Activated T-cell treated with anti-CD3 and anti-CD28 coated beads, Interleukin-2, amount 50 U/mL, for 4 hours (primary cell): ENCODE measurements around the gene TSC2. TPM values are rescaled to one million over a fixed set of nuclear protein-coding genes. Genes with fewer than 3 reads are reported as not detected.

Experiments
- ATAC-seq, 2 donors: fragments of 200-7000 bp; cut with Tn5 transposase; one replicate each; pipeline ENCODE4 v1.10.0; 2021
- DNase-seq: peaks from one replicate; pipeline ENCODE4 v3.0.0-alpha.2; 2020
- H3K27me3 Mint-ChIP-seq: one replicate; pipeline ENCODE4 v1.8.0; 2021; ENCODE audit warnings: low read depth, mixed read lengths
- H3K36me3 Mint-ChIP-seq: one replicate; pipeline ENCODE4 v1.8.0; 2022; ENCODE audit warnings: mixed read lengths; ENCODE audit not compliant: insufficient read depth
- H3K4me1 Mint-ChIP-seq: one replicate; pipeline ENCODE4 v1.8.0; 2021; ENCODE audit warnings: low read depth, mixed read lengths
- H3K4me3 Mint-ChIP-seq: one replicate; pipeline ENCODE4 v1.8.0; 2021; ENCODE audit warnings: mild to moderate bottlenecking, moderate library complexity, mixed read lengths
- H3K9me3 Mint-ChIP-seq: one replicate; pipeline ENCODE4 v1.8.0; 2021; ENCODE audit warnings: mixed read lengths
- total RNA-seq, 3 donors: library from RNA; stranded (reverse); gene quantifications; one replicate each; pipeline ENCODE4 v1.2.1, GENCODE V29; 2021

Gene TSC2
- total RNA-seq: 10 to 100 TPM; 87.6 to 98.0 (median 94.5) TPM

DNA sequence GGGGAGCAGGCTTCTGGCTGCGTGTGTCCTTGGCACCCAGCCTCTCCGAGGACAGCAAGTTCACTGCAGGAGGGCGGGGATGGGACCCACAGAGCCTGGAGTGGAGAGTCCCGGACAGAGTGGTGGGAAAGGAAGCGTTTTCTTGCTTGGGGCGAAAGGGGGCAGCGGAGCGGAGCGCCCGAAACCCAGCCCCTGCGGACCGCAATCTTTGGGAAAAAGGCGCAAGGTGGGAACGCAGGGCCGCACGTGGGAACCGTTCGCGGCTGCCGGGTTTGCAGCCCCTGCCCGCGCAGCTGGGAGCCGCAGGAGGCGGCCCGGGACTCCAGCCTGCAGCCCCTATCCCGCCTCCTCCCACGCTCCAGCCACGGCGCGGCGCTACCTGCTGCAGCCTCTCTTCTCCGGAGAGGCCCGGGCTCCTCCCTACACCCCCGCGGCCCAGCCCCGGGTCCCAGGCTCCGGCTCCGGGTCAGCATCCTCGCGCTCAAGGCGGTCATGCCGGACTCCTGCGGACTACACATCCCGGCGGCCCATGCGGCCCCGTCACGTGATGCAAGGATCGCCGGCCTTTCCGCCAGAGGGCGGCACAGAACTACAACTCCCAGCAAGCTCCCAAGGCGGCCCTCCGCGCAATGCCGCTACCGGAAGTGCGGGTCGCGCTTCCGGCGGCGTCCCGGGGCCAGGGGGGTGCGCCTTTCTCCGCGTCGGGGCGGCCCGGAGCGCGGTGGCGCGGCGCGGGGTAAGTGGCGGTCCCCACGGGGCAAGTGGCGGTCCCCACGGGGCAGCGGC is at the start of gene TSC2, which contains the start of gene NTHL1:
Gene TSC2 (plus strand): TSS at position 656 of the 786 bp plus-strand sequence. CDS start 631 bp downstream, outside the sequence.
Gene NTHL1 (minus strand): TSS at position 505 of the 786 bp plus-strand sequence. CDS start 11 bp downstream, at position 494.
- peaks cover 16% of the 10 kb centered on the region for H3K4me1 Mint-ChIP-seq
- DNase-seq (peak; percentile 89), ATAC-seq (peak; percentile 95 to 97)
- no peaks in the 10 kb centered on the region for H3K9me3 Mint-ChIP-seq
- peak within 1 kb of the TSS; percentile 91 for H3K4me3 Mint-ChIP-seq
- H3K27me3 Mint-ChIP-seq: no peaks in the 10 kb centered on the region
- peaks cover 2% of the 10 kb centered on the region for H3K36me3 Mint-ChIP-seq

DNA sequence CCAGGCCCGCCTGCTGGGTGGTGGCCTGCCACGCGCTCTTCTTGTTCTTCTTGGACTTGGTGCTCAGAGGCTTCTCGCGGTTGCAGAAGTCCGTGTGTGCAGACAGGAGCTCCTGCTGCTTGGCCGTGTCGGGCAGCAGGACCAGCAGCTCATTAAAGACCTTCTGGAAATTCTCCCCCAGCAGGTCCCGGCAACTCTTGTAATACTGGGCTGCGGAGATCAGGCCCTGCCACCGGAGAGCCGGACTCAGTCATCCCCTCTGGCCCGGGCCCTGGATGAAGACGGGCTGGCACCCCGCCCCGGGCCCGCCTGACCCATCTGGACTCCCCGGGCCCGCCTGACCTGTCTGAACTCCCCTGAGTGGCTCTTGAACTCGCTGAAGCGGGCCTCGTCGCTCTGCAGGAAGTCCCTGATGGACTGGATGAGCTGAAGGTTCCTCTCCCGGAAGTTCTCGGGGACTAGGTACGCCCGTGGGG is 49.4 kb upstream of the TSC2 start:
- no peaks in the 10 kb centered on the region for H3K9me3 Mint-ChIP-seq
- H3K4me3 Mint-ChIP-seq: no peak overlapping the region
- DNase-seq: no peak
- no peaks in the 10 kb centered on the region for H3K27me3 Mint-ChIP-seq
- peaks cover 9% of the 10 kb centered on the region for H3K36me3 Mint-ChIP-seq
- peaks cover 9% of the 10 kb centered on the region for H3K4me1 Mint-ChIP-seq
- no peak for ATAC-seq

GRCh38 chr16:1998852-1999801 is 48.7 kb upstream of the TSC2 start:
- Mint-ChIP-seq H3K36me3 (peaks cover 9% of the 10 kb centered on the region), H3K4me1 (peaks cover 3% of the 10 kb centered on the region), H3K27me3 (no peaks in the 10 kb centered on the region), H3K4me3 (no peak overlapping the region), H3K9me3 (no peaks in the 10 kb centered on the region)
- ATAC-seq (no peak), DNase-seq (no peak)

DNA sequence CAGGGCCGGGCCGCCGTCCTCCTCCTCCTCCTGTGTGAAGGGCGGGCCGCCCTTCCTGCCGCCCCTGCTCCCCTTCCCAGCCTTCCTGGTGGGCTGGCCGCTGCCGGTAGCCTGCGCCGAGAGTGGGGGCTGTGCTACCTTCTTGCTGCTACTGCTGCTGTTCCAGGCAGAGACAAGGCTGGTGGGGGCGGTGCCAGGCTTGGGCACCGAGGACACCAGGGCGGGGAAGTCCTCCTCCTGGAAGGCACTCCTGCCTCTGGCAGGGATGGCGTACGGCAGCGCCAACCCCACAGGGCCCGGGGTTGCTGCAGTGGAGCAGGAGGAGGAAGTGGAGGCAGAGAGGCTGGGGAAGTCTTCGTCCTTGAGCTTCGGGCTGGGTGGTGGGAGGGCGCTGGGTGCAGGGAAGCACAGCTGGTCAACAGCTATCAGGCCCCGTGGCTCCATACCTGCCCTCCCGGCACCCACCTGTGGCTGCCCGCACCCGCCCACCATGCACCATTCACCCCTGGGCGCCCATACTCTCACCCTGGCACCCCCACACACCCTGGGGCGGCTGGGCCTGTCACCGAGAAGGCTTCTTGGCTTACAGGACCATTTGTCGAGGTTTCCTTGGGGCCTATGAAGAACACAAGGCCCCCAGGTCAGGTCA is 47.8 kb upstream of the TSC2 start:
- Mint-ChIP-seq H3K27me3 (no peaks in the 10 kb centered on the region), H3K9me3 (no peaks in the 10 kb centered on the region), H3K36me3 (peaks cover 9% of the 10 kb centered on the region), H3K4me3 (no peak overlapping the region), H3K4me1 (peaks cover 4% of the 10 kb centered on the region)
- DNase-seq (no peak), ATAC-seq (no peak)

DNA sequence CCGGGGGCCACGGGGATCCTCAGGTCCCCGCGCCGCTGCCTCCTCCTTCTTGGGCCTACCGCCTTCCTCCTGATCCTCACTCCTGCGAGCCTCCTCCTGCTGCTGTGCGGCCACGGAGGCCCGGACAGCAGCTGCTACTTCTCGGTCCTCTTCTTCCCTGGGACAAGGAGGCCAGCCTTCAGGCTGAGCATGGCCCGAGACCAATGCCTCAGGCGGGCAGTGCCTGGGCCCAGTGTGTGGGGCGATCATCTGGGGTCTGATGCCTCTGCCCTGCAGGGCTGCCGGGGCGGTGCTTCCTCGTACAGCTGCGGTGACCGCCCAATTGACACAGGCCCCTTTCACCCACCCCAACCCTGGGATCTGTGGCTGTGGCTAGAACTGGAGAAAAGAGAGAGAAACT is 46.8 kb upstream of the TSC2 start:
- Mint-ChIP-seq H3K4me3 (no peak overlapping the region), H3K4me1 (peaks cover 6% of the 10 kb centered on the region), H3K36me3 (peaks cover 10% of the 10 kb centered on the region), H3K27me3 (no peaks in the 10 kb centered on the region), H3K9me3 (no peaks in the 10 kb centered on the region)
- ATAC-seq: no peak
- no peak for DNase-seq

DNA sequence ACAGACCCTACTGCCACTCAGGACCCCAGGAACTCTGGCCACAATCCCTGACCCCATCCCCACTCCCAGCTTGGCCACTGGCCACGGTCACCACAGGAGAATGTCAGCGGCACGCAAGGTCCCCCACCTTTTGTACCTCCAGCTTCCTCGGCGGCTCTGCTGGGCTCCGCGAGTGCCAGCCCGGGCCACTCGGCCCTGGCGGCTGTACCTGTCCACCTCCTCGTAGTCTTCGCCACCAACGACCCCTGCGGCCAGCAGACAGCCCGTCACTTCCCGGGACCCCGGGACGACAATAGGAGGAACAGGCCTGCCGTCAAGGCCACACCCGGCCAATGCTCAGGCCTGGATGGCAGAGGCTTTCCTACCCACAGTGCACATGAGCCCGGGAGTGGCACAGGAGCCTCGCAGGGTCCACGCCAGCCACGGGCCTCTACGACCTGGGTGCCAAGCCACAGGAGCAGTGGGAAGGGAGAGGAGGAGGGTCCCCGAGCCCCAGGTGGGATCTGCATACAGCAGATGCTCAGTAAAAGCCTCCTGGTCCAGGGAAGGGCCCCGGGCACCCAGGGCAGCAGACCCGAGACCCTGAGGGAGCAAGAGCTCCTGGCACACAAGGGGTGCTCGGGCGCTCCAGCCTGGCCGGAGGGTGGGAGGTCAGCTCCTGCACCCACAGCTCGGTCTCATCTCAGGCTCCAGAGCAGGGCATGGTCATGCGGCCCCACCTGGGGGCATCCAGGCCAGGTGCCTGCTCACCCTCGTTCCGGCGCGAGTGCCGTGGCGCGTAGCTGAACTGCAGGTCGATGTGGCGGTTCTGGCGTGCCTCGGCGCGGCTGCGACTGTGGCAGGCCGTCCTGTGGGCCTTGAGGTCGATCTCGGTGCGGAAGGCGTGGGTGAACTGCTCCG is 46.1 kb upstream of the TSC2 start:
- ATAC-seq: no peak
- DNase-seq: no peak
- peaks cover 9% of the 10 kb centered on the region for H3K4me1 Mint-ChIP-seq
- peaks cover 11% of the 10 kb centered on the region for H3K36me3 Mint-ChIP-seq
- H3K9me3 Mint-ChIP-seq: no peaks in the 10 kb centered on the region
- no peak overlapping the region for H3K4me3 Mint-ChIP-seq
- no peaks in the 10 kb centered on the region for H3K27me3 Mint-ChIP-seq

DNA sequence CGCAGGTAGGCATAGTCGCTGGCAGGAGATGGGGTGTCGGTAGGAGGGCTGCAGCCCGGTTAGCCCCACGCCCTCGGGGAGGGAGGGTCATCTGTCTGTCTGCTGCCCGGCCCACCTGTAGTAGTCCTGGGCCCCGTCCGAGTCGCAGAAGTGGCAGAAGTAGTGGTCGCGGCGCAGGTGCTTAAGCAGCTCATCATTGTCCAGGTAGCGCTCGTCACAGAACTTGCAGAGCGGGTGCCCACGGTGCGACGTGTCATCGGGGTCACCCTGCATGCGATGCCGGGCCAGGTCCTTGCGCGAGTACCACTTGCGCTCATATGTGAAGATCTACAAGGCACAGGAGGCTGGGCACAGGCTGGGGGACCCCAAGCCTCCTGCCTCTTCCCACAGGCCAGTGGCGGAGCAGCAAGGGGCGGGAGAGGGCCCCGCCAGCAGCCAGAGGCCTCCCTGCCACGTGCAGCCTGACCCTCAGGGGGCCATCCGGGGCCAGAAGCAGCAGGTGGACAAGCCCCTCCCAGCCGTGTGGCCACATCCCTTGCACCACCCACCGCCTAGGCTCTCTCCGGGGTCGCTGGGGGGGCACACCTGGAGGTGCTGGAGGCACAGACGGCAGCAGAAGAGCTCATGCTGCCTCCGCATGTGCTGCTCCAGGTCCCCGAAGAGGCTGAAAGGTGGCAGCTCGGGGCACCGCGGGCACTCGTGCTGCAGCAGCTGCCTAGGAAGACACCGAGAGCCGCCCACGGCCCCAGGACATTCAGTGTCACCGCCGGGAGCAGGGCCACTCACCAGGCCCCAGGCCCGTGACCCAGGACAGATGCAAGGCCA is 45.2 kb upstream of the TSC2 start:
- DNase-seq (no peak), ATAC-seq (no peak)
- Mint-ChIP-seq H3K9me3 (no peaks in the 10 kb centered on the region), H3K4me1 (peaks cover 18% of the 10 kb centered on the region), H3K4me3 (no peak overlapping the region), H3K27me3 (no peaks in the 10 kb centered on the region), H3K36me3 (peaks cover 11% of the 10 kb centered on the region)

- no peak for ATAC-seq
Measured at GRCh38 chr16:2003231-2003826, 44.5 kb upstream of the TSC2 start.

DNA sequence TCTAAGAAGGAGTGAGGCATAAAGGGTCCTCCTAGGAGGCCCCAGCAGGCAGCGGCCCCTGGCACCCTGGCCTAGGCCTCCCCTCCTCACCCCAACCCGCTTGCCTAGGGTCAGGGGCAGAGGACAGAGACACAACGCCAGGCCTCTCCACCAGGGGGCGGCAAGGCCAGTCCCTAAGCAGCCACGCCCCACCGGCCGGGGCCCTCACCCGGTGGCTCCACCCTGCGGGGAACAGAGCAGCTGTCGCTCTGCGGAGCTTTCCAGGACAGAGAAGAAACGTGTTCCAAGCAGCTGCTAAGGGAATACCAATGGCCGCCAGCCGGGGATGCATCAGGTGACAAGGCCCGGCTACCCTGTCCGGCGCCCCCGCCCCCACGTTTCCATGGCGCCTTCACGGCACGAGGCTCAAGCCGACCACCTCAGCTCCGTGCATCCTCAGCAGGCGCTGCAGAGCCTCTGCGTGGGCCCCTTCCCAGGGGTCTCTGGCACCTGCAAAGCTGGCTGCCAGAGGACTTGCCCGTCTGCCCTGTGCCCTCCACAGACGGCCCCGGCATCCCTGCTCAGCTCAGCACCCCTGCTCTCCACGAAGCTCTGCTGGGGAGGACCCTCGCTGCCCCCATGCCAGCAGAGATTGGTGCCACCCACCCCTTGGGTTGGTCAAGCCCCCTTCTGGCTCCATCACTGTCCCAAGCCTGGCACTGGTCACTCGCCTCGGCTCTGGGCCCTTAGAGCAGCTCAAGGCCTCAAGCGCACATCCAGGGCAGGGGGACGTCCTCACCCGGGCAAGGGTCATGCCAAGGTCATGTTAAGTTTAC is 43.8 kb upstream of the TSC2 start:
- Mint-ChIP-seq H3K27me3 (no peaks in the 10 kb centered on the region), H3K4me1 (peaks cover 31% of the 10 kb centered on the region), H3K36me3 (peaks cover 17% of the 10 kb centered on the region), H3K4me3 (no peak overlapping the region), H3K9me3 (no peaks in the 10 kb centered on the region)
- ATAC-seq (peak; percentile 92), DNase-seq (peak; percentile 83)

More at GRCh38 chr16:2003231-2003826, 44.5 kb upstream of the TSC2 start:
- Mint-ChIP-seq H3K4me1 (peaks cover 25% of the 10 kb centered on the region), H3K9me3 (no peaks in the 10 kb centered on the region), H3K27me3 (no peaks in the 10 kb centered on the region), H3K36me3 (peaks cover 13% of the 10 kb centered on the region), H3K4me3 (no peak overlapping the region)
- DNase-seq: no peak

DNA sequence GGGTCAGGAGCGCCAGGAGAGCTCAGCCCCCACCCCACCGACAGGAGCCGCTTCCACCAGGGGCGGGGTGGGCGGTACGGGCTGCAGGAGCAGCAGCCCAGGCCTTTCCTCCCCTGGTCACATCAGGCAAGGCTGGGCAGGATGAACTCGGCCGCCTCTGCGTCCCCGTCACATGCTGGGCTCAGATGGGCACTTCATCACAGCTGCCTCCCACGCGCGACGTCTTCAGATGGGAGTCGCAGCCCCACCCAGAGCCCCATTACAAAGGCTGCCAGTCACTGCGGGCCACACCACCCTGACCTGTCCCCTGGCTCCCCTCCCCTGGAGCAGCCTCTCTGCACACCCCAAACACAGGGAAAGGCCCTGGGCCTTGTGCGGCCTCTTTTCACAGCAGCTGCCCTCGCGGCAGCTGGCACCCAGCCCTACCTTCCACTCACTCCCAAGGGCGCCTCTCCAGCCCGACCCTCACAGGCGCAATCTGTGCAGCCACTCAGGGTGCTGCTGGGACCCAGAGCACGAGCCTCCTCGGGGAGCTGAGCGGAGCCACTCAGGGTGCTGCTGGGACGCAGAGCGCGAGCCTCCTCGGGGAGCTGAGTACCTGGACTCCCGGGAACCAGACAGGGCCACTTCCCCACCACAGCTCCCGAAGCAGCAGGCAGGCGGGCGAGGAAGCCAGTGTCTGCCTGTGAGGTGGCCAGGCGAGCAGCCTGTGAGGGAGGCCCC is 42.8 kb upstream of the TSC2 start:
- Mint-ChIP-seq H3K27me3 (no peaks in the 10 kb centered on the region), H3K9me3 (no peaks in the 10 kb centered on the region), H3K4me3 (no peak overlapping the region), H3K36me3 (peaks cover 17% of the 10 kb centered on the region), H3K4me1 (peaks cover 31% of the 10 kb centered on the region)
- DNase-seq (no peak), ATAC-seq (no peak)

DNA sequence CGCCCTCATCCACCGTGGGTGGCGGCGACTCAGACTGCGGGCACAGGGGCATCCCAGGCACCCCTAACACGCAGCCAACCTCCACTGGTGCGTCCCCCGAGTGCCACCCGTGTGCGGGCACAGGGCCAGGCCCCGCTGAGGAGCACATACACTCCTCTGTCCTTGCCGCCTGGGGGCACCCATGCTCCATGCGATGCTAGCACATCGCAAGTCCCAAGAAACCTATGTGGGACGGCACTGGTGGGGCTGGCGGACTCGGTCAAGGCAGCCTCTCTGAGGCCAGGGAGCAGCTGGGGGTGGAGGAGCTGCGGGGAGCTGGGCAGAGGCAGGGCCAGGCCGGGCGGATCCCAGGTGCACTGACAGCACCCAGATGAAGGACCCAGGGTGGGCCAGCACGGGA is 42.1 kb upstream of the TSC2 start:
- Mint-ChIP-seq H3K9me3 (no peaks in the 10 kb centered on the region), H3K36me3 (peaks cover 18% of the 10 kb centered on the region), H3K27me3 (no peaks in the 10 kb centered on the region), H3K4me1 (peaks cover 36% of the 10 kb centered on the region), H3K4me3 (no peak overlapping the region)
- no peak for ATAC-seq
- DNase-seq: no peak
